ELF-1 (cell line): Measurements from ENCODE around the gene NOC3L.
"Not testable (repeated sequence)": the region's sequence is repeated elsewhere in the genome, so short reads cannot be mapped to it uniquely, and the experiment has no call there.

ENCODE experiments used
- DNase-seq: peaks from one replicate; pipeline ENCODE4 v3.0.0-alpha.2; 2016; ENCODE audit warnings: low read depth, low spot score

Gene NOC3L

GRCh38 chr10:94361171-94361794, 1.5 kb downstream of the NOC3L start:
- DNase-seq, result no peak

GRCh38 chr10:94358480-94358879, 4.3 kb downstream of the NOC3L start:
- DNase-seq, result peak; percentile 34

GRCh38 chr10:94357193-94357592, 5.5 kb downstream of the NOC3L start:
- DNase-seq, result no peak

GRCh38 chr10:94355841-94356240, 6.9 kb downstream of the NOC3L start:
- no peak for DNase-seq

- DNase-seq, result no peak
These were observed 9.4 kb downstream of the NOC3L start for GRCh38 chr10:94353336-94353735.

GRCh38 chr10:94351089-94351488, 11.7 kb downstream of the NOC3L start:
- no peak for DNase-seq

- not testable (repeated sequence) for DNase-seq
These were observed 12.2 kb downstream of the NOC3L start for GRCh38 chr10:94350500-94350899.

- DNase-seq, result no peak
These were observed 13.4 kb downstream of the NOC3L start for GRCh38 chr10:94349327-94349726.

GRCh38 chr10:94344522-94345122, 18.1 kb downstream of the NOC3L start:
- no peak for DNase-seq

GRCh38 chr10:94343151-94343550, 19.6 kb downstream of the NOC3L start:
- DNase-seq, result no peak

GRCh38 chr10:94334857-94335256, 27.9 kb downstream of the NOC3L start:
- no peak for DNase-seq

GRCh38 chr10:94333051-94333450, 29.7 kb downstream of the NOC3L start:
- no peak for DNase-seq

- no peak for DNase-seq
These were observed 34.1 kb downstream of the NOC3L start for GRCh38 chr10:94328613-94329012.

- DNase-seq, result no peak
These were observed 35.1 kb downstream of the NOC3L start for GRCh38 chr10:94327649-94328048.

- no peak for DNase-seq
These were observed 38.0 kb downstream of the NOC3L start for GRCh38 chr10:94324609-94325233.

- peak; percentile 71 for DNase-seq
These were observed 42.3 kb downstream of the NOC3L start for GRCh38 chr10:94320285-94320914.

GRCh38 chr10:94316560-94316959, 46.2 kb downstream of the NOC3L start:
- DNase-seq, result no peak

GRCh38 chr10:94315975-94316464, 46.7 kb downstream of the NOC3L start:
- no peak for DNase-seq

- peak; percentile 9 for DNase-seq
These were observed 47.7 kb downstream of the NOC3L start for GRCh38 chr10:94315024-94315451.

- DNase-seq, result no peak
These were observed 52.4 kb downstream of the NOC3L start for GRCh38 chr10:94310369-94310768.

- DNase-seq, result no peak
These were observed 53.9 kb downstream of the NOC3L start for GRCh38 chr10:94308866-94309265.

- DNase-seq, result no peak
These were observed 55.6 kb downstream of the NOC3L start for GRCh38 chr10:94307046-94307615.
